NCI-H524 treated with DMSO at 0.1 percent for 48 hours (cell line): ENCODE data around the gene NR3C2.

Source experiments
- DNase-seq: peaks from one replicate; lab custom pipeline; 2025; lab: John Stamatoyannopoulos, UW

Gene NR3C2

GRCh38 chr4:148261848-148262247 is 180.4 kb downstream of the NR3C2 start:
- DNase-seq = no peak

GRCh38 chr4:148259841-148260240 is 182.4 kb downstream of the NR3C2 start:
- no peak for DNase-seq

- DNase-seq = no peak
These were observed 183.7 kb downstream of the NR3C2 start for GRCh38 chr4:148258535-148258934.

GRCh38 chr4:148255344-148255720 is 186.9 kb downstream of the NR3C2 start:
- DNase-seq = no peak

- DNase-seq = no peak
These were observed 187.4 kb downstream of the NR3C2 start for GRCh38 chr4:148254621-148255343.

- DNase-seq = no peak
These were observed 188.4 kb downstream of the NR3C2 start for GRCh38 chr4:148253768-148254167.

- no peak for DNase-seq
These were observed 193.4 kb downstream of the NR3C2 start for GRCh38 chr4:148248824-148249223.

- no peak for DNase-seq
These were observed 197.2 kb downstream of the NR3C2 start for GRCh38 chr4:148245015-148245414.

- DNase-seq = no peak
These were observed 198.4 kb downstream of the NR3C2 start for GRCh38 chr4:148243837-148244236.

- no peak for DNase-seq
These were observed 202.0 kb downstream of the NR3C2 start for GRCh38 chr4:148240241-148240640.

GRCh38 chr4:148239494-148239985 is 202.7 kb downstream of the NR3C2 start:
- DNase-seq = no peak

GRCh38 chr4:148238811-148239493 is 203.3 kb downstream of the NR3C2 start:
- DNase-seq = no peak

- DNase-seq = no peak
These were observed 204.1 kb downstream of the NR3C2 start for GRCh38 chr4:148238086-148238485.

- no peak for DNase-seq
These were observed 206.4 kb downstream of the NR3C2 start for GRCh38 chr4:148235809-148236208.

GRCh38 chr4:148229798-148230197 is 212.4 kb downstream of the NR3C2 start:
- DNase-seq = no peak

GRCh38 chr4:148229028-148229427 is 213.2 kb downstream of the NR3C2 start:
- DNase-seq = no peak

GRCh38 chr4:148227147-148227546 is 215.1 kb downstream of the NR3C2 start:
- DNase-seq = no peak

- no peak for DNase-seq
These were observed 215.9 kb downstream of the NR3C2 start for GRCh38 chr4:148226341-148226740.

GRCh38 chr4:148225639-148226038 is 216.6 kb downstream of the NR3C2 start:
- DNase-seq = no peak

- DNase-seq = no peak
These were observed 217.7 kb downstream of the NR3C2 start for GRCh38 chr4:148224476-148224875.

- DNase-seq = no peak
These were observed 219.1 kb downstream of the NR3C2 start for GRCh38 chr4:148222991-148223660.

GRCh38 chr4:148216866-148217814 is 225.1 kb downstream of the NR3C2 start:
- DNase-seq = no peak
